Middle frontal gyrus (tissue), 1 donor: ENCODE results near the gene ZCCHC14.
A peak's percentile ranks its signal among the peaks of the same experiment; 100 is the strongest.
"Not testable (repeated sequence)": the region's sequence is repeated elsewhere in the genome, so short reads cannot be mapped to it uniquely, and the experiment has no call there.

ENCODE experiments used
- DNase-seq: peaks from one replicate; pipeline ENCODE4 v3.0.0-alpha.2; 2015; ENCODE audit warnings: low spot score; ENCODE audit errors: extremely low spot score

ZCCHC14 gene

GRCh38 chr16:87384162-87384874 lies 108.5 kb downstream of the ZCCHC14 start:
- no peak for DNase-seq

GRCh38 chr16:87383505-87384161 lies 109.2 kb downstream of the ZCCHC14 start, which contains the start of gene FBXO31:
FBXO31 (minus strand) TSS chr16:87383776; CDS start chr16:87383744, 32 bp downstream.
- DNase-seq: peak; percentile 76

DNA sequence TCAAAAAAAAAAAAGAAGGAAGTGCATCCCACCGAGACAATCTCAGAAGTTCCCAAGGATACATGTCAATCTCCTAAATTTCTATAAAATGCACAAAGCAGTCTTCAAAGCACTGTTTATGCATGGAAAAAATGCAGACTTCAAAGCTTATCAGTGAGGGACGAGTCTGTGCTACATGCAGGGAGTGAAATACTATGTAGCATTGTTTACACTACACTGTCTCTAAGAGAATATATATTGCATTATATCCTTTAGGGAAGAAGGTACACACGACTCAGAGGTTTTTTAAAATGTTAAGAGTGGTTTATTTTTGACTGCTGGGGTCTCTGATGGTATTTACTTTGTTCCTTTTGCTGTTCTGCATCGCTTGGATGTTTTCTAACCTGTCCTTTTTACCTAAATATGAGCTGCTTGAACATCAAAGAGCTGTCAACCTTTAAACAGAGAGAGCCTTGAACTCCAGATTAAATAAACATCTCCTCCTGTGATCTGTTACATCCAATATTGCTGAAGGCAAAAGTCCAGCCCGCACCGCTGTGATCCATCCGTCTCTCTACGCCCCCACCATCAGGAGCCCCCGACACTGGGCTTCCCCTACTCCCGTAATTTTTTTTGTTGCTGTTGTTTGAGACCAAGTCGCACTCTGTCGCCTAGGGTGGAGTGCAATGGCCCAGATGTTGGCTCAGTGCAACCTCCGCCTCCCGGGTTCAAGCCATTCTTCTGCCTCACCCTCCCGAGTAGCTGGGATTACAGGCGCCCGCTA lies 110.6 kb downstream of the ZCCHC14 start:
- no peak for DNase-seq

DNA sequence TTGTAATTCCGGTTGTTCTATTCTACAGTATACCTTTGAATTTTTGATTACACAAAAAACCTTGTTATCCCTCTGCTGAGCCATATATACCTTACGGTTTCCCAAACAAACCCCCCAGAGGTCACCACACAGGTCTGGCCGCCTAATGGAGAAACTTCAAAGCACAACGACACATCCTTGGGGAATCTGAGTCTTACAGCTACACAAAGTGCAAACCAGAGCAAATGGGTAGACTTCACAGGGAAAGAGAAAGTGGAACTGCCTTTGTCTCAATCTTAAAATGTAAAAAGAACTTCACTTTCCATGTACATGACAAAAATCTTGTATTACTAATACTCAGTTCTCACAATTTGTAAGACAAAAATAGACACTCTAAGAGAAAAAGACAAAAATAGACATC lies 111.9 kb downstream of the ZCCHC14 start:
- no peak for DNase-seq

GRCh38 chr16:87380403-87380802 lies 112.4 kb downstream of the ZCCHC14 start:
- no peak for DNase-seq

GRCh38 chr16:87379312-87379752 lies 113.5 kb downstream of the ZCCHC14 start:
- DNase-seq: not testable (repeated sequence)

GRCh38 chr16:87376660-87377059 lies 116.2 kb downstream of the ZCCHC14 start:
- no peak for DNase-seq

DNA sequence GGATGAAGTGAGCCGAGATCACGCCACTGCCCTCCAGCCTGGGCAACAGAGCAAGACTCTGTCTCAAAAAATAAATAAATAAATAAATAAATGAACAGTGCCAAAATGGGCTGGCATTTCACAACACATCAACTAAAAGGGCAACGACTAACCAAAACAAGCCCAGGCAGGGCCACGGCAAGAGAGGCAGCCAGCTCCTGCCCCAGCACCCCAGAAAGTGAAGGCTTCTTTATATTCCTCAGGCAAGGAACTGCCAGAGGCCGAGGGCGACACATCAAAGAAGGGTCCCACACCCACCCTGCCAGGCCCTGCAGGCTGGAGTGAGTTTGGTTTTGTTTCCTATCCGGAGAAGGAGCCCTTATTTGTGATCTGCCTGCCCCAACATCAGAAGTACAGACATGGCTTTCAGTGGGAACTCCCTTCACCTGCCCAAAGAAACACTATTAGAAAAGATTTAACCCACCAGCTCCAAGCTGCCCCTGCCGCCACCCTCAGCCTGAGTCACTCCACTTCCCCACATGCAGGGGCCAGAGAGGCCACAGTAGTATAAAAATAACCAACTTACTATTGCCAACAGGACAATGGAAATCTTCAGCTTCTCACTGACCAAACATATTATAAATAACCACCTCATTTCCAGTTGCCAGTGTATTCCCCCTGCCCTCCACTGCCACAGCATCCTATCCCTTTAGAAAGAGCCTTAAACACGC lies 117.2 kb downstream of the ZCCHC14 start:
- DNase-seq: no peak

DNA sequence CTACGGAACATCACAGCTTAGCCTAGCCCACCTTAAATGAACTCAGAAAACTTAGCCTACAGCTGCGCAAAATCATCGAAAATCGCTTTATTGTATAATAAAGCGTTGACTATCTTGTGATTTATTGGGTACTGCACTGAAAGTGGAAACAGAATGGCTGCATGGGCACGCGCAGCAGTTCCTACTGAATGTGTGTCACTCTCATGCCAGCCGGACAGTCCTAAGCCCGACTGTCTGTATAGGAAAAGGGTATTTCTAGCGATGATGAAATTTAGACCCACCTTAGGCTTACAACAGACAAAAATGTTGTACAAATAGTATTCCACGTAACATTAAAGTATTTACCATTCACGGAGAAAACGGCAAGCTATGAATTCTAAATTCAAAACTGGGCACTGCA lies 118.5 kb downstream of the ZCCHC14 start:
- DNase-seq: no peak

- no peak for DNase-seq
Measured at GRCh38 chr16:87372305-87372704, 120.5 kb downstream of the ZCCHC14 start.

GRCh38 chr16:87371261-87371866 lies 121.5 kb downstream of the ZCCHC14 start:
- DNase-seq: no peak

DNA sequence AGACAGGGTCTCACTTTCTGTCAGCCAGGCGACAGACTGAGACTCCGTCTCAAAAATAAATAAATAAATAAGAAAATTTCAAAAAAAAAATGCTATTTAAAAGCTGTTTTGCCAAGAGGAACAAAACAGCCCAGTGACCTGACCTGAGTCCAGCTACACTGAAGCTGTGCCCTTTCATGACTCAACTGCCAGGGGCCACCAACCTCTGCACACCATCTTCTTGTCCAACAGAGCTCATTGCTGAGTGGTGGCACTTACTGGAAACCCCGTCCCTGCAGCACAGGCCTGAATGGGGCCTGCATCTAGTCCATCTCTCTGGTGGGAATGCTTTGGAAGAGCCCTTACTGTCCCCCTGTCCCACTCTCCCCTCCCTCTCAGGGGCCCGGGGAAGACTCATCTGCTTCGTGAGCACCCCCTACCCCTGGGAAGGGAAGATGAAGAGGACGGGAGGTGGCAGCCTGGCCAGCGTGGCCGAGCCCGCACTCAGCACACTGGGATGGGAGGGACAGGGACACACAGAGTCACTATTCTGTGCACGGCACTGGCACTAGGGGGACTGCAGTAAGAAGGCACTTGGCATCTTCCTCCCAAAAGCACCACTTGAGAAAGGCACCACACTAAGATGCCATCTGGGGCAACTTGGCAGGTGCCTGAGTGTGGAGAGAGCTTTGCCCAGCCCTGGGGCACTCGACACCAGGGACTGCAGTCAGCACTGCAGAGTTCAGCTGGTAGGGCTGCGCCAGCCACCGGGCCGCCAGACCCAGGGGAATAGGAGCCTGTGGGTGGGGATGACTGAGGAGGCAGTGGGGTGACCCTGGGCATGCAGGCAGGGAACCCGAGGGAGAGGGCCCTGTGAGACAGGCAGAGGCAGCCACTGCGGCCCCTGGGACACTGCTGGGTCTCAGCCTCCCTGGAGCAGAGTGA lies 122.8 kb downstream of the ZCCHC14 start:
- no peak for DNase-seq

GRCh38 chr16:87369117-87369765 lies 123.6 kb downstream of the ZCCHC14 start:
- no peak for DNase-seq

- no peak for DNase-seq
Measured at GRCh38 chr16:87368029-87368770, 124.6 kb downstream of the ZCCHC14 start.

DNA sequence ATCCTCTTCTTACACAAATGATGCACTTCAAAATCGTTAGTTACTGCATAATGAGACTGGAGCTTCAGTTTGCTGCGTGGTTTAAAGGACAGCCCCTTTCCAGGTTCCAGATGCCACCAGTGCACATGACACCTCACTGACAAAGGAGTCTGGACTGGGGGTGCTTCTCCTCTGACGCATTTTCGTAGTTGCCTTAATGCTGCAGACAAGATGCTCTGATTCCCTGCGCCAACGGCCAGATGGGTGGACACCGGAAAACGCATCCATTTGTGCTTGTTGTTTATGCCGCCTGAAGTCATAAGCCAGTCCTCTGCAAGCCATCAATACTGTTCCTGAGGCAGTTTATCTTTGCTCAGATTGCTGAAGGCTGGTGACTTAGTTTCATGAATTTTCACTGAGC lies 125.3 kb downstream of the ZCCHC14 start:
- no peak for DNase-seq

GRCh38 chr16:87366930-87367329 lies 125.9 kb downstream of the ZCCHC14 start:
- no peak for DNase-seq

- no peak for DNase-seq
Measured at GRCh38 chr16:87366288-87366687, 126.5 kb downstream of the ZCCHC14 start.

DNA sequence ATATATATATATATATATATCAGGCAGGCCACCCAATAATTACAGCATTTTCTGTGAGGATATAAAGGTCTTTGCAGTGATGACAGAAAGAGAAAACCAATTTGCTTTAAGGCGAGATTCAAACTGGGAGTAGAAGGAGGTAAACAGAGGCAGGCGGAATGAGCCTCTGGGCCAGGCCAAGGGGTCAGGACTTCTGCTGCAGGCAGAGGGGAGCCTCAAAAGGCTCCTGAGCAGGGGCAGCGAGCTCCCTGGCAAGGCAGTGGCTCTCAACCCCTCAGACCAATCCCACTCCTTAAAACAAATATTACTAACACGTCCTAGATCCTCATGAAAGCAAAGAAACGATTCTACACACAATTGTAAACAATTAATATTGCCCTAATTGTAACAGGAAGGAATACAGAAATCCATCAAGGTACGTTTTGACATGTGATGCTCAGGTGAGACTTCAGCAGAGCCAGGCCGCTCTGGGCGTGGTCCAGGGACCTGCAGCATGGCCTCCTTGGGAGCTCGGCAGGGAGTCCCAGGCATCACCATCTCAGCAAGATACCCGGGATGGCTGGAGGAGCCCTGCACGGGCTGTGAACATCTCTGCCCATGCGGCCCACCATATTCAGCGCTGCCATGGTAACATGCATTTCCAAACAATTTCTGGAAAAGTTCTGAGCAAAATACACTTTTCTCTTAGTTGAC lies 127.7 kb downstream of the ZCCHC14 start:
- DNase-seq: no peak
